WTC11 (cell line): Measurements from ENCODE around the gene AFF2.

ENCODE experiments used
- ETV6 ChIP-seq: sonication (generic); formaldehyde crosslinking; IDR thresholded peaks from 2 replicates; pipeline ENCODE4 v1.8.1; 2022; ENCODE audit warnings: mild to moderate bottlenecking, missing genetic modification reagents
- FOXJ3 ChIP-seq: sonication (generic); formaldehyde crosslinking; IDR thresholded peaks from 2 replicates; pipeline ENCODE4 v1.9.0; 2021; ENCODE audit warnings: missing genetic modification reagents, mild to moderate bottlenecking, borderline replicate concordance
- HMGA2 ChIP-seq: fragments of 250-450 bp; sonication (Bioruptor Pico); IDR thresholded peaks from 2 replicates; pipeline ENCODE4 v1.4.0; 2021; ENCODE audit warnings: mild to moderate bottlenecking, moderate library complexity
- KAT7 ChIP-seq: sonication (generic); formaldehyde crosslinking; IDR thresholded peaks from 2 replicates; pipeline ENCODE4 v1.8.1; 2023; ENCODE audit warnings: missing genetic modification reagents, mild to moderate bottlenecking, borderline replicate concordance
- NR3C1 ChIP-seq: sonication (generic); formaldehyde crosslinking; conservative IDR thresholded peaks from 2 replicates; pipeline ENCODE4 v1.8.1; 2023; ENCODE audit warnings: low read depth, mild to moderate bottlenecking, missing genetic modification reagents
- TEAD4 ChIP-seq: sonication (generic); formaldehyde crosslinking; IDR thresholded peaks from 2 replicates; pipeline ENCODE4 v1.8.0; 2022; ENCODE audit warnings: mild to moderate bottlenecking, missing genetic modification reagents
- TF ChIP-seq, protein P1 (sequence below): fragments of 200-600 bp; IDR thresholded peaks from 2 replicates; pipeline ENCODE4 v1.8.0; 2022; ENCODE audit warnings: antibody characterized with exemption
- TF ChIP-seq, protein P2 (sequence below): sonication (generic); formaldehyde crosslinking; IDR thresholded peaks from 2 replicates; pipeline ENCODE4 v1.8.1; 2023; ENCODE audit warnings: mild to moderate bottlenecking, moderate library complexity, missing genetic modification reagents
- TF ChIP-seq, protein P3 (sequence below): fragments of 250-450 bp; sonication (Bioruptor Pico); conservative IDR thresholded peaks from 2 replicates; pipeline ENCODE4 v1.9.0; 2021; ENCODE audit warnings: mild to moderate bottlenecking

GRCh38 chrX:148961985-148962384, 461.6 kb downstream of the AFF2 start:
- TF ChIP-seq KAT7 (CRISPR knock-in tag) (no peak), HMGA2 (no peak), FOXJ3 (no peak), NR3C1 (CRISPR knock-in tag) (no peak), ETV6 (no peak), TEAD4 (CRISPR knock-in tag) (no peak)
- TF ChIP-seq, protein P1, sequence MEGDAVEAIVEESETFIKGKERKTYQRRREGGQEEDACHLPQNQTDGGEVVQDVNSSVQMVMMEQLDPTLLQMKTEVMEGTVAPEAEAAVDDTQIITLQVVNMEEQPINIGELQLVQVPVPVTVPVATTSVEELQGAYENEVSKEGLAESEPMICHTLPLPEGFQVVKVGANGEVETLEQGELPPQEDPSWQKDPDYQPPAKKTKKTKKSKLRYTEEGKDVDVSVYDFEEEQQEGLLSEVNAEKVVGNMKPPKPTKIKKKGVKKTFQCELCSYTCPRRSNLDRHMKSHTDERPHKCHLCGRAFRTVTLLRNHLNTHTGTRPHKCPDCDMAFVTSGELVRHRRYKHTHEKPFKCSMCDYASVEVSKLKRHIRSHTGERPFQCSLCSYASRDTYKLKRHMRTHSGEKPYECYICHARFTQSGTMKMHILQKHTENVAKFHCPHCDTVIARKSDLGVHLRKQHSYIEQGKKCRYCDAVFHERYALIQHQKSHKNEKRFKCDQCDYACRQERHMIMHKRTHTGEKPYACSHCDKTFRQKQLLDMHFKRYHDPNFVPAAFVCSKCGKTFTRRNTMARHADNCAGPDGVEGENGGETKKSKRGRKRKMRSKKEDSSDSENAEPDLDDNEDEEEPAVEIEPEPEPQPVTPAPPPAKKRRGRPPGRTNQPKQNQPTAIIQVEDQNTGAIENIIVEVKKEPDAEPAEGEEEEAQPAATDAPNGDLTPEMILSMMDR = no peak
- TF ChIP-seq, protein P2, sequence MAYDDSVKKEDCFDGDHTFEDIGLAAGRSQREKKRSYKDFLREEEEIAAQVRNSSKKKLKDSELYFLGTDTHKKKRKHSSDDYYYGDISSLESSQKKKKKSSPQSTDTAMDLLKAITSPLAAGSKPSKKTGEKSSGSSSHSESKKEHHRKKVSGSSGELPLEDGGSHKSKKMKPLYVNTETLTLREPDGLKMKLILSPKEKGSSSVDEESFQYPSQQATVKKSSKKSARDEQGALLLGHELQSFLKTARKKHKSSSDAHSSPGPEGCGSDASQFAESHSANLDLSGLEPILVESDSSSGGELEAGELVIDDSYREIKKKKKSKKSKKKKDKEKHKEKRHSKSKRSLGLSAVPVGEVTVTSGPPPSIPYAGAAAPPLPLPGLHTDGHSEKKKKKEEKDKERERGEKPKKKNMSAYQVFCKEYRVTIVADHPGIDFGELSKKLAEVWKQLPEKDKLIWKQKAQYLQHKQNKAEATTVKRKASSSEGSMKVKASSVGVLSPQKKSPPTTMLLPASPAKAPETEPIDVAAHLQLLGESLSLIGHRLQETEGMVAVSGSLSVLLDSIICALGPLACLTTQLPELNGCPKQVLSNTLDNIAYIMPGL (CRISPR knock-in tag) = no peak
- TF ChIP-seq, protein P3, sequence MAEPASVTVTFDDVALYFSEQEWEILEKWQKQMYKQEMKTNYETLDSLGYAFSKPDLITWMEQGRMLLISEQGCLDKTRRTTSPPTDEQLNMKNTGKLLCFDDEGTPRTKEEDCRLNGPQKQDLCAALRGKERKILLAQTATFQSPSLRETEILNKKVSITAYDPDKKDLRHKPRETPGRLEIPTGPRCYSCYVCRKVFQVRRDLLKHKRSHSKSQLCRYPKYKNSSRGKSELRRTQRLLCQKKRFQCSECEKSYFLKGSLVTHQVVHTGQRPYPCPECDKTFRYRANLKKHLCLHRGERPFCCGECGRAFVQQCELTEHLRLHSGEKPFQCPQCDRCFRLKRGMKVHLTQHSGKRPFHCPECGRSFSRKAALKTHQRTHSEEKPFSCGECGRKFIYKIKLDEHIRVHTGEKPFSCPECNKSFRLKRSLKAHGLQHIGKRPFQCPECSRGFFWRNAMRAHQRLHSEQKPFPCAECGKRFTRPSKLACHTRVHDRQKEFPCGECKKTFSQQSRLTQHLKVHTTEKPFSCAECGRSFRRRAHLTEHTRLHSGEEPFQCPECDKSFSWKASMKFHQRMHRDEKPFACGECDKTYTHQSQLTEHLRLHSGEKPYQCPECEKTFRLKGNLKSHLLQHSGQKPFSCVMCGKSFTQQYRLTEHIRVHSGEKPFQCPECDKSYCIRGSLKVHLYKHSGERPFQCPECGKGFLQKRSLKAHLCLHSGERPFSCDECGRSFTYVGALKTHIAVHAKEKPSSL (CRISPR knock-in tag) = no peak
